ES-I3 (cell line): ENCODE data around the gene CNTNAP2.

Experiments
- H3K36me3 ChIP-seq: 2 replicates; pipeline ENCODE4 v1.6.1; 2013; ENCODE audit warnings: mild to moderate bottlenecking, low read length, control low read depth, moderate library complexity; ENCODE audit not compliant: insufficient read depth
- H3K4me1 ChIP-seq: 2 replicates; pipeline ENCODE4 v1.6.1; 2013; ENCODE audit warnings: mild to moderate bottlenecking, control low read depth, low read length; ENCODE audit not compliant: insufficient read depth
- H3K9ac ChIP-seq: 2 replicates; pipeline ENCODE4 v1.6.1; 2013; ENCODE audit warnings: low read depth, mild to moderate bottlenecking, low read length, moderate library complexity
- H3K9me3 ChIP-seq: 2 replicates; pipeline ENCODE4 v1.6.1; 2013; ENCODE audit warnings: mild to moderate bottlenecking, low read length, moderate library complexity; ENCODE audit not compliant: control insufficient read depth, insufficient read depth

CNTNAP2 gene

DNA sequence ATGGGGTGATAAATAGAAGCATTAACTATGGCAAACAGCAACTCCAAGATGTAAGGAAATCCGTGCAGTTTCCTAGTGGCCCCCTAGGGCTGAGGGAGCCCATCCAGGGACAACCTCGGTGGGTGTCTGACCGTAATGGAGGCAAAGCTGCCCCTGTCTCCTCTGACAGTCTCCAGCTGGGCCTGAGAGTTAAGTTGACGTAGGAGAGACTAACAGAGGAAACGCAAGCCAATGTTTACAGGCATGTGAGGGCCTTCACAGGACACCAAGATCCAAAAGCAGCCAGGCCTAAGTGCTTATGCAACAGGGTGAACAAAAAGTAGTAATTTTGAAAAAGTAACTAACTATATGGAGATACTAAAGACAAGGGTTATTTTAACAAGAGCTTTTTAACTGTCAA lies 2144.0 kb downstream of the CNTNAP2 start:
- no peaks in the 10 kb centered on the region; the same call in 1 of the 2 replicates for H3K4me1 ChIP-seq
- no peak overlapping the region for H3K9ac ChIP-seq
- no peaks in the 10 kb centered on the region for H3K36me3 ChIP-seq
- H3K9me3 ChIP-seq, result no peaks in the 10 kb centered on the region

DNA sequence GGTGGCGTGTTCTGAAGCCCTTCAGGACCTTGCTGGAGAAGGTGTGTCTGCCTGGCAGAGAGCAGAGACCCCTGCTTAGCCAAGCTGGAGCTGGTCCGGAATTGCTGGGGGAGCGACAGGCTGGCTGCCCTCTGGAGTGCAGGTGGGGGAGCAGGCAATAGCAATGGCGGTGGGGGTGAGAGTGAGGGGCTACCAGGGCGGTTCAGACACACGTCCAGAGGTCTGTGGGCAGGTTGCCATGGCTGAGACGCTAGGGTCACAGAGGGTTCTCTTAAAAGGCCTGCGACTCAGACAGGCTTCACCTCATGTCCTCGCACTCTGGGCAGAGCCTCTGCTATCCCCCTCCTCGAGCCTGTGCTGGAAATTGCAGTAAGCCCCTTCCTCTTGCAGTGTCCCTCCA lies 2144.9 kb downstream of the CNTNAP2 start:
- H3K4me1 ChIP-seq, result no peaks in the 10 kb centered on the region; the same call in 1 of the 2 replicates
- H3K36me3 ChIP-seq, result no peaks in the 10 kb centered on the region
- H3K9me3 ChIP-seq, result no peaks in the 10 kb centered on the region
- no peak overlapping the region for H3K9ac ChIP-seq

DNA sequence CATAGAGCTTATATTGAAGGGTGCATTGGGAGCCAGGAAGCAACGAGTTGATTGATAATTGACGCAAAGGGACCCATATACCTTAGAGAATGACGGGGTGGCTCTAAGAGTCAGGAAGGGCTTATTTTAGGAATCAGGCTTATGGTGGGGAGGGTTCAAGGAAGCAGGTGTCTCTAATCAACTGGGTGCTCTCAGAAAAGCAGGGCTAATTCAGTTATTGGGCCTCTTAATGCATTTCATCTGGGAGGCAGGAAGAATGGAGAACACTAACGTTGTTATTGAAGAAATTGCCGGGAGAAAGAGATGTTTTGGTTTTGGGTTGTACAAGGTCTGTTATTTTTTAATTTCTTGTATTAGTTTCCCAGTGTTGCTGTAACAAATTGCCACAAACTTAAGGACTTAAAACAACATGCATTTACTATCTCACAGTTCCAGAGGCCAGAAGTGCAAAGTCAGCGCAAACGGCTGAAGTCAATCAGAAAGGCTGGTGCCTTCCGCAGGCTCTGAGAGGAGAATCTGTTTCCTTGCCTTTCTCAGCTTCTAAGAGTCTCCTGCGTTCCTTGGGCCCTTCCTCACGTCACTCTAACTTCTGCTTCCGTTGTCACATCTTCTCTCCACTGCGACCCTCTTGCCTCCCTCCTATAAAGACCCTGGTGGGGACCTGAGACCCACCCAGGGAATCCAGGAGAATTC lies 2145.5 kb downstream of the CNTNAP2 start:
- H3K36me3 ChIP-seq, result no peaks in the 10 kb centered on the region
- no peaks in the 10 kb centered on the region; the same call in 1 of the 2 replicates for H3K4me1 ChIP-seq
- no peaks in the 10 kb centered on the region for H3K9me3 ChIP-seq
- peak overlapping the region; percentile 43; the same call in 1 of the 2 replicates for H3K9ac ChIP-seq

DNA sequence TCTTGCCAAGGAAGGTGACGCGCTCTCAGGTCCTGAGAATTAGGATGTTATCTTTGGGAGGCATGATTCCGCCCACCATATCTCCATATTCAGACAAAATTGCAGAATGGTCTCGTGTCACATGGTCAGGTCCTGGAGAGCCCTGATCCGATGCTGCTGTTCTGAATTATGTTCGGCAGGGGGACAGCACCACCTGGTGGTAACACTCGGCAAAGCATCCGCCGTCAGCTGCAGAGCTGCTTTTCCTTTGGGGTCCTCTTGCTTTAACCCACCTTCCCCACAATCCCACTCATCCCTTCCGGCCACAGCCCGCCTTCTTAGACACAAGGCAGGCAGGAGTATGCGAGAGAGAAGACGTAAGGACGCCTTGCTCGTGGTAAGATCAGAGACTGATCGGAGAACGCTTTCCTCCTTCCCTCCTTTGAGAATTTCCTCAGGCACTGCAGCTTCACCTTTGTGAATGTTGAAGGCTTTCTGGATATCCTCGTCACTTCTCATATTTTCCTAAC lies 2146.2 kb downstream of the CNTNAP2 start:
- H3K9me3 ChIP-seq, result no peaks in the 10 kb centered on the region
- H3K4me1 ChIP-seq, result no peaks in the 10 kb centered on the region; the same call in 1 of the 2 replicates
- H3K36me3 ChIP-seq, result no peaks in the 10 kb centered on the region
- H3K9ac ChIP-seq, result peak overlapping the region; percentile 43

DNA sequence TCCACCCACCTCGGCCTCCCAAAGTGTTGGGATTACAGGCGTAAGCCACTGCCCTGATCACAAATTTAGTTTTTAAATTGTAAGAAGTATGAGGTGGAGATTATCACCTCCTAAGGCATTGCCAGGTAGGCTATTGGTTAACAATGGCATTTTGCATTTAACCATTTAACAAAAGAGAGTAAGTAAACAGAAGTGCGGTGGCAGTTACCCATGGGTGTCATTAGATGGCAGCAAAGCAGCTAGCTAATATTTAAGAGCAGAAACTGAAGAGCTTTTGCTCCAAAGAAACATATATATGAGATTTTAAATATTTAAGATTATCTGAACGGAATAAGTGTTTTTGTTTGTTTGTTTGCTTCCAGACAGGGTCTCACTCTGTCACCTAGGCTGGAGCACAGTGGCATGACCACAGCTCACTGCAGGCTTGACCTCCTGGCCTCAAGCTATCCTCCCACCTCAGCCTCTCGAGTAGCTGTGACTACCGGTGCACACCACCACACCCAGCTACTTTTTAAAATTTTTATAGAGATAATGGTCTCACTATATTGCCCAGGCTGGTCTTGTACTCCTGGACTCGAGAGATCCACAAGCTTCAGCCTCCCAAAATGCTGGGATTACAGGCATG lies 2148.4 kb downstream of the CNTNAP2 start:
- H3K9me3 ChIP-seq, result no peaks in the 10 kb centered on the region
- no peak overlapping the region for H3K9ac ChIP-seq
- H3K36me3 ChIP-seq, result no peaks in the 10 kb centered on the region
- H3K4me1 ChIP-seq, result no peaks in the 10 kb centered on the region; the same call in 1 of the 2 replicates

DNA sequence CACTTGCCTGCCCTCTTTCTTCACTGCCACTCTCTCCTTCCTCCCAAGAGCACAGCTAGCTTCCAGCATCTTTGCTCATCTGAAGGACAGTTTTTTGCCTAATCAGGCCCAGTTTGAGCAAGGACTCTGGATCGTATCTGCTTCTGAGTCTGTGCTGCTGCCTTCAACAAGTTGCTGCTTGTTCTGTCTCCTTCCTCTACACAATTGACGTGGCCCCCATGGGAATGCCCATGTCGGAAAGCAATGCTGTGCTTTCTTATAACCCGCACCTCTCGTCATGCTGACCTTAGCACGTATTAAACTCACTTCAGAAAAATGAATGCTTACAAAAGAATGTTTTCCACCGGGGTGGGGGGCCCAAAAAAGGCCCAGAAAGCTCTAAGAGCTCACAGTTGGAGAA lies 2149.3 kb downstream of the CNTNAP2 start:
- no peak overlapping the region for H3K9ac ChIP-seq

DNA sequence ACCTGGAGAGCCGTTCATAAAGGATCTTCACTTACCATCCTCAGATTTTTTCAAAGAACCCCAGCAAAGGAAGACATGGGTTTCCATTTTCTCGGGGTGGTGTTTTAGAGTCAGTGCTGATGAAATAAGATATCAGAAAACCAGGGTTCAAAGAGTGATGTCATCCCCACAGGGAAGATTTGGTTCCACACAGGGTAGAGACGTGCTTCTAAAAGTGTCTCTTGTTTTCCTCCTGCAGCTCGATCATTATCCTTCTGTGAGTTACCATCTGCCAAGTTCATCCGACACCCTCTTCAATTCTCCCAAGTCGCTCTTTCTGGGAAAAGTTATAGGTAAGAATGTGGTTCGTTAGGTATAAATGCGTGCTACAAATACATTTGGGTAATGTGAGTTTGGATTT lies 2150.2 kb downstream of the CNTNAP2 start:
- no peaks in the 10 kb centered on the region for H3K36me3 ChIP-seq
- H3K9me3 ChIP-seq, result no peaks in the 10 kb centered on the region
- H3K9ac ChIP-seq, result no peak overlapping the region
- H3K4me1 ChIP-seq, result no peaks in the 10 kb centered on the region; the same call in 1 of the 2 replicates

More for the DNA sequence above, 2149.3 kb downstream of the CNTNAP2 start:
- H3K9me3 ChIP-seq, result no peaks in the 10 kb centered on the region
- no peaks in the 10 kb centered on the region; the same call in 1 of the 2 replicates for H3K4me1 ChIP-seq
- H3K36me3 ChIP-seq, result no peaks in the 10 kb centered on the region

DNA sequence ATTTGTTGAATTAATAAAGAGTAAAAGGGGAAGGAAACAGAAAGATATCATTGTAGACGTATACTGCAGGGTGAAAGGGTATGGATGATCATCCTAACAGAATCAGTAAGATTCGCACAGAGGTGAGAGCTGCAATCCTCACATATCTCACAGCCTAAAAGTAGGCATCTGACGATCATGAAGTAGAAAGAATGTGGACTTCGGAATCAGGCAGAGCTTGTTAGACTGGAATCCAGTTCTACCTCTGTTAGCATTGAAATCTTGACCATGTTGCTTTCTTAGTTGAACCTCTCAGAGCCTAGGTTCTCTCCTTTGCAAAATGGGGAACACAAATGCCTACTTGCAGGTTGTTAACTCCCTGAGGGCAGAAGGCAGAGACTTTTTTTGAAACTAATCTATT lies 2154.0 kb downstream of the CNTNAP2 start:
- no peaks in the 10 kb centered on the region for H3K4me1 ChIP-seq
- H3K9ac ChIP-seq, result no peak overlapping the region
- no peaks in the 10 kb centered on the region for H3K9me3 ChIP-seq
- no peaks in the 10 kb centered on the region for H3K36me3 ChIP-seq

DNA sequence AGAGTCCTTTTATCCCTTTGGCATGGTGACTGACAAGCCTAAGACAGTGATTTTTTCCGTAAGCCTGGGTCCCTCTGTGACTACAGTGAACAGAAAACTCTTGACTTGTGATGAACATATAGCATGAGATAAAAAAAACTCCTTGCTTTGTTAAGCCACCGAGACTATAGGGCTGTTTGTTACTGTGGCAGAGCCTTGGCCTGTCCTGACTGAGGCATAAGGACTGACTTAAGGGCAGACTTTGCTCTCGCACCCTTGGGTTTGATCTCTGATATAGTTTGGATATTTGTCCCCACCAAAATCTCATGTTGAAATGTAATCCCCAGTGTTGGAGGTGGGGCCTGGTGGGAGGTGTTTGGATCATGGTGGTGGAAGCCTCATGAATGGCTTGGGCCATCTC lies 2157.5 kb downstream of the CNTNAP2 start:
- no peaks in the 10 kb centered on the region for H3K4me1 ChIP-seq
- no peaks in the 10 kb centered on the region for H3K9me3 ChIP-seq
- H3K36me3 ChIP-seq, result no peaks in the 10 kb centered on the region

DNA sequence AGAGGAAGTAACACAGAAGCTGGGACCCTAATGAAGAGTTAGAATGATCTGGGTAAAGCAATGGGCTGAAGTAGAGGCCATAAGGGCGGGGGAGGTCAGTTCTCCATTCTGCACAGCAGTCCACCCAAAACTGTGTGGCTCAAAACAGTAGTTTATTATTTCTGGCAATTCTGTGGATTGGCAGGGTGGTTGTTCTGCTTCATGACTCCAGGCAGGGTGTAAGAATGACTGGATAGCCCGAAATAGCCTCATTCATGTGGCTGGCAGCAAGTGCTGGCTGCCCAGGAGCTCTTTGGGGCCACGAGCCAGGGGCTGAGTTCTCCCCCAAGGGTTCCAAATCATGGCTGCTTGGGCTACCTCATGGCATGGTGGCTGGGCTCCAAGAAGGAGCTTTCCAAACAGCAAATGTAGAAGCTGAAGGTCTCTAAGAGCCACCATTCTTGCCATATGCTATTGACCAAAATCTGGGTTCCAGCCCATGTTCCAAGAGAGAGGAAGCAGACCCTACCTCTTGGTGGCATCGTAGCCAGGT lies 2158.8 kb downstream of the CNTNAP2 start:
- Histone ChIP-seq H3K9me3 (no peaks in the 10 kb centered on the region), H3K4me1 (no peaks in the 10 kb centered on the region), H3K9ac (no peak overlapping the region), H3K36me3 (no peaks in the 10 kb centered on the region)

More for the DNA sequence above, 2157.5 kb downstream of the CNTNAP2 start:
- no peak overlapping the region for H3K9ac ChIP-seq

DNA sequence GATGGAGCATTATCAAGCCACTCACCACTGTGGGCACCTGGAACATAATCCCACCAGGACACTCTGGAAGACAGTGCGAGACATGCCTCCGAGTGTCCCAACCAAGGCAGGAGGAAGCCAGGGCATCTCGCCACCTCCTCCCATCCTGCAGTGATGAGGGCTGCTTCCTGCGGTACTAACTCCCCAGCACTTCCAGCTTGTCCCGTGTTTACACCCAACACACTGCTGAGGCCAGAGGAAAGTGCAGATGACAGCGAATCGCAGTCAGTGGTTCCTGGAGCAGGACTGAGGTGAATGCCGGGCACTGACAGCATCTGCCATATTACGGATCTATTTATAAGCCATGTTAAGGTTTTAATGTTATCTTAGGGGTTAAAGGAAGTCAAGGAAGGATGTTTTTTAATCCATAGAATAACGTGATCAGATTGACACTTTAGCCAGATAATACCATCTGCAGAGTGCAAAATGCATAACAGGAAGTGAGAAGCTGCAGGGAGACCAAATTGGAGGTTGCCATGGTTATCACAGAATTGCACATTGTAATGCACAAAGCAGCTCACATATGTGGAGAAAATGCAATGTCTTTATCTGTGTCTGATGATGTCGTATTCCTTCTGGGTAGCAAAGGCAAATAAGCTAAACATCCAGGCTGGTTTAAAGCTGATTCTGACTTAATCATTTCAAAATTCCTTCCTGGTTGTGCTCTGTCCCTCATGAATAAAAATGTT lies 2159.9 kb downstream of the CNTNAP2 start:
- Histone ChIP-seq H3K9ac (no peak overlapping the region), H3K36me3 (no peaks in the 10 kb centered on the region), H3K4me1 (no peaks in the 10 kb centered on the region), H3K9me3 (no peaks in the 10 kb centered on the region)

DNA sequence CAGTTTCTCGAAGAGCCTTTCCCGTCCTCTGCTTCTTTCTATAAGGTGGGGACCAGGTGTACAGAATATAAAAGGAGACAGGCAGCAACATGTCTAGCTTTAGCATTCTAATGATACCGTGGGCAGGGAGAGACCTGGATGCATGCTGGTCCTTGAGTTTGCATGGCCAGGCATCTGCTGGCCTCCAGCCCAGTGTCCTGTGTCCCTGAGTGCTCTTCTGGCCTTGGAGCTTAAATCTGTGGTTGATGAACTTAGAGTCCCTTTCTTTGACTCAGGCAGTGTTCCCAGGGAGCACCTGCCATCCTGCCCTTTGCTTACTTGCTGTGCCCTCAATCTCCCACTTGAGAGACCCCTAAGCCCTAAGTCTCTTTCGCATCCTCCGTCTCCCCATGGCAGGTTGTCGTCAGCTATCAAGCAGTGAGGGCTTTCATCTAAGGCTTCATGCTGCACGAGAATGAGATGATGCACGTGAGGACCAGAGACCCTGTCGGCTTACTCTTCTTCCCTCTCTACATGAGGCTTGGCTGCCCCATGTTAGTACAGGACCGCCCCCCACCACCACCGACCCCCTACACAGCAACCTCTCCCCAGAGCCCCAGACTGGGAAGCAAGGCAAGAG lies 2160.6 kb downstream of the CNTNAP2 start:
- Histone ChIP-seq H3K9me3 (no peaks in the 10 kb centered on the region), H3K36me3 (no peaks in the 10 kb centered on the region), H3K4me1 (no peaks in the 10 kb centered on the region), H3K9ac (no peak overlapping the region)

DNA sequence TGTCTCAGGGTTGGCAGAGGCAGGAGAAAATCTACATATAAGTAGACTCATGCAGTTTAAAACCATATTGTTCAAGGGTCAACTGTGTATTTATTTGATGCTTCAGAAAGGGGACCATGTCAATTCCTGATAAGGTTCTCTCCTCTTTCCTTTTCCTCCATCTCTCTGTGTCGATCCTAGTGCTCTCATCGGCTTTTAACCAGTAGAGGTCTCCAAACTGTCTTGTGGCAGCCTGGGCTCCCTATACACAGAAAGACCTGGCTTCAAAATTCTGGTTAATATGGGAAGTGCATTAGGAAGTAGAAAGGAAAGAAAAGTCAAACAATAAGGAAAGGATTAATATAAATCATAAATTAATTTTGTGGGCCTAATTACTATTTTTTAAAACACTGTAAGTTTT lies 2169.5 kb downstream of the CNTNAP2 start:
- Histone ChIP-seq H3K36me3 (no peaks in the 10 kb centered on the region), H3K9ac (no peak overlapping the region), H3K9me3 (no peaks in the 10 kb centered on the region), H3K4me1 (peaks cover 7% of the 10 kb centered on the region)

DNA sequence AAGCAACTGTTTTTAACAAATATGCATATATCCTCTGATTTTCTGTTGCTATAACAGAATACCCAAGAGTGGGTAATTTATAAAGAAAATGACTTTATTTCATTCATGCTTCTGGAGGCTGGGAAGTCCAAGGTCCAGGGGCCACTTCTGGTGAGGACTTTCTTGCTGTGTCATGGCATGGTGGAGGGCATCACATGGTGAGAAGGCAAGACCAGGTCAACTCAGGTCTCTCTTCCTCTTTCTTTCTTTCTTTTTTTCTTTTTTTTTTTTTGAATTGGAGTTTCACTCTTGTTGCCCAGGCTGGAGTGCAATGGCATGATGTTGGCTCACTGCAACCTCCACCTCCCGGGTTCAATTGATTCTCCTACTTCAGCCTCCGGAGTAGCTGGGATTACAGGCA lies 2170.9 kb downstream of the CNTNAP2 start:
- H3K4me1 ChIP-seq, result peaks cover 7% of the 10 kb centered on the region
- H3K9me3 ChIP-seq, result no peaks in the 10 kb centered on the region
- no peak overlapping the region for H3K9ac ChIP-seq
- H3K36me3 ChIP-seq, result no peaks in the 10 kb centered on the region
